ENCODE data around the gene CHCHD6. TPM values are rescaled to one million over a fixed set of nuclear protein-coding genes. Genes with fewer than 3 reads are reported as not detected.

CHCHD6 gene
- total RNA-seq, 1 experiment from 2014 or later, result 36.3 TPM

DNA sequence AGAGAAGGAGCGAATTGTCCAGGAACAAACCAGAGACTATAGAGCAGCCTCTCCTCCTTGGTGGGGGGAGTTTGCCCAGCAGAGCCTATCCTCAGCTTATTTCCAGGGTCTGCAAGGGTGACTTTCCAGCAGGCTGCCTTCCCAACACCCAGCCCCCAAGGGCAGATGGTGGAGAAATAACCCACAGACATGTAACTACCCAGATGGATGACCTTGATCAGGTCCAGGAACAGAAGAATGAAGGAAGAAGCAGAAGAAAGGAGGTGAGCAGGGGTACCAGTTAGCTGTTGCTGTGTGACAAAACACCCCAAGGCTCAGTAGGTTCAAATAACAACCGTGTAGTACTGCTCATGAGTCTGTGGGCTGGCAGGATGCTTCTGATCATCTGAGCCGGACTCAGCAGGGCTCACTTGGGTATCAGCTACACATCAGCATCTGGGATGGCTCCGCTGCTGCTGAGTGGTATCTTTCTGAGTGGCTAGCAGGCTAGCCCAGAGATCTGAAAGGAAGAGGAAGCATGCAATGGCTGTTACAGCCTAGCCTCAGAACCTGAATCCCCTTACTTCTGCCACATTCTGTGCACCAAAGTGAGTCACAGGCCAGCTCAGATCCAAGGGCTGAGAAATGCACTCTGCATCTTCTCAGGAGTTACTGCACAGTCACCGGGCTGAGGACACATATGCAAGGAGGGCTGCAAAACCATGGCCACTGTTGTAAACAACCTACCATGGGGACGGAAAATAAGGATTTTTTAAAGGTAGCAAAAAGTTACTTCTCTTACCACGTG, 26.9 kb upstream of the CHCHD6 start:
- ATAC-seq (no peak), DNase-seq (ENCODE audit: low read depth, low spot score) (no peak)
- H3K9me2 ChIP-seq (ENCODE audit: insufficient read depth), result no peaks in the 10 kb centered on the region
- no peaks in the 10 kb centered on the region for H3K79me2 ChIP-seq (ENCODE audit: insufficient read depth, low read length)
- H3K4me1 ChIP-seq (ENCODE audit: control insufficient read depth in 1 of 2, insufficient read depth in 2 of 2, low read length in 2 of 2), result peaks cover 0 to 8% of the 10 kb centered on the region in 2 experiments; a peak in 1 of 4 replicates
- no peak overlapping the region for H3K4me2 ChIP-seq (ENCODE audit: low read length)
- ChIA-PET RAD21 (ENCODE audit: low non-redundant PET in 1 of 2, low total read pairs in 2 of 2, uncharacterized antibody in 2 of 2, unreplicated experiment in 2 of 2) (no interaction called here), POLR2A (interaction anchor here (1.0 kb wide), 1 partner anchor 154 kb away, joined by 3 read pairs; no protein-coding TSS in a partner anchor), CTCF (no interaction called here)
- H3K36me3 ChIP-seq (ENCODE audit: control insufficient read depth in 1 of 2, insufficient read depth in 2 of 2, low read length in 2 of 2), result no peaks in the 10 kb centered on the region
- BruUV-seq (replicated peaks), result no TSS peak
- H4K20me1 ChIP-seq (ENCODE audit: insufficient read depth), result no peaks in the 10 kb centered on the region
- no peaks in the 10 kb centered on the region for H3K27me3 ChIP-seq (ENCODE audit: insufficient read depth, low read length)
- no peak overlapping the region for H2AFZ ChIP-seq (ENCODE audit: low read depth, low read length, poor library complexity, severe bottlenecking)
- no peaks in the 10 kb centered on the region; a peak in 1 of 4 replicates for H3K9me3 ChIP-seq (ENCODE audit: control insufficient read depth in 1 of 2, insufficient read depth in 1 of 2, low read depth in 1 of 2, low read length in 2 of 2)
- H3K27ac ChIP-seq (ENCODE audit: low read depth, low read length), result no peak overlapping the region
- no peak overlapping the region for H3K9ac ChIP-seq (ENCODE audit: low read length)
- TF ChIP-seq, protein P1, sequence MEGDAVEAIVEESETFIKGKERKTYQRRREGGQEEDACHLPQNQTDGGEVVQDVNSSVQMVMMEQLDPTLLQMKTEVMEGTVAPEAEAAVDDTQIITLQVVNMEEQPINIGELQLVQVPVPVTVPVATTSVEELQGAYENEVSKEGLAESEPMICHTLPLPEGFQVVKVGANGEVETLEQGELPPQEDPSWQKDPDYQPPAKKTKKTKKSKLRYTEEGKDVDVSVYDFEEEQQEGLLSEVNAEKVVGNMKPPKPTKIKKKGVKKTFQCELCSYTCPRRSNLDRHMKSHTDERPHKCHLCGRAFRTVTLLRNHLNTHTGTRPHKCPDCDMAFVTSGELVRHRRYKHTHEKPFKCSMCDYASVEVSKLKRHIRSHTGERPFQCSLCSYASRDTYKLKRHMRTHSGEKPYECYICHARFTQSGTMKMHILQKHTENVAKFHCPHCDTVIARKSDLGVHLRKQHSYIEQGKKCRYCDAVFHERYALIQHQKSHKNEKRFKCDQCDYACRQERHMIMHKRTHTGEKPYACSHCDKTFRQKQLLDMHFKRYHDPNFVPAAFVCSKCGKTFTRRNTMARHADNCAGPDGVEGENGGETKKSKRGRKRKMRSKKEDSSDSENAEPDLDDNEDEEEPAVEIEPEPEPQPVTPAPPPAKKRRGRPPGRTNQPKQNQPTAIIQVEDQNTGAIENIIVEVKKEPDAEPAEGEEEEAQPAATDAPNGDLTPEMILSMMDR (IDR thresholded peaks at IDR 0.05 in 2 of 3, conservative IDR thresholded peaks at IDR 0.05 in 1 of 3; ENCODE audit: borderline replicate concordance in 1 of 3, insufficient read depth in 1 of 3, low read depth in 2 of 3, low read length in 2 of 3), result no peak
- TF ChIP-seq FOSL1 (IDR thresholded peaks at IDR 0.05; ENCODE audit: low read depth), result no peak
- no peak for TF ChIP-seq RAD21 (IDR thresholded peaks at IDR 0.05; ENCODE audit: low read depth)
- H3K4me3 ChIP-seq (replicated peaks in 1 of 2; ENCODE audit: low read depth in 1 of 2, low read length in 2 of 2), result no peak overlapping the region
- intact Hi-C loops (cut with micrococcal nuclease), result no loop called here

DNA sequence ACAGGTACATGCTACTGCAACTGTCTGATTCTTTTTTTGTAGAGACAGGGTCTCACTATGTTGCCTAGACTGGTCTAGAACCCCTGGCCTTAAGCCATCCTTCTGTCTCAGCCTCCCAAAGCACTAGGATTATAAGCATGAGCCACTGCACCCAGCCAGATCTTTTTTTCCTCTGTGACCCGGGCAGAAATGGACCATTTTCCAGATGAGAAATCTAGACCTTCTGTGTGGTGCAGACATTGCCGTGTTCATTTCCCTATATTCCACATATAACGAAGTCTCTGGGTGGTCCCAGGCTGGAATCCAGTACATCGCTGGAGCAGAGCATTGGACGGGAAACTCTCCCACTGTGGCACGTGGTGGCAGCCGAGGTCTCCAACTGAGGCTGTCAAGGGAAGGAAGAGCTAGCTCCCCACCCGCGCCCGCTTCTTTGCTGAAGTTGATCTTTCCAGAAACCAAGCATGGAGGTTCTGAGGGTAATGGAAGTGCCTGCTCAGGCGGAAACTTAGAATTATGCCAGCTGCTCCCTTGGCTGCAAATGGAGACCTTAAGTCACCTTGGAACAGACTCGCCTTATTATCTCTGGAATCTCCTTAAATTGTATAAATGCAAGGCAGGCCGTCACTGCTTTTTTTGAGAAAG, 26.1 kb upstream of the CHCHD6 start:
- CTCF ChIA-PET, result no interaction called here
- TF ChIP-seq ELF1 (IDR thresholded peaks at IDR 0.05; ENCODE audit: borderline replicate concordance, low read depth) (no peak), CBX3 (IDR thresholded peaks at IDR 0.05; ENCODE audit: low read depth) (no peak), ZFX (IDR thresholded peaks at IDR 0.05) (no peak), SRF (IDR thresholded peaks at IDR 0.05; ENCODE audit: low read depth) (no peak), POLR2AphosphoS5 (IDR thresholded peaks at IDR 0.05; ENCODE audit: low read depth, low read length) (no peak)
- TF ChIP-seq, protein P2, sequence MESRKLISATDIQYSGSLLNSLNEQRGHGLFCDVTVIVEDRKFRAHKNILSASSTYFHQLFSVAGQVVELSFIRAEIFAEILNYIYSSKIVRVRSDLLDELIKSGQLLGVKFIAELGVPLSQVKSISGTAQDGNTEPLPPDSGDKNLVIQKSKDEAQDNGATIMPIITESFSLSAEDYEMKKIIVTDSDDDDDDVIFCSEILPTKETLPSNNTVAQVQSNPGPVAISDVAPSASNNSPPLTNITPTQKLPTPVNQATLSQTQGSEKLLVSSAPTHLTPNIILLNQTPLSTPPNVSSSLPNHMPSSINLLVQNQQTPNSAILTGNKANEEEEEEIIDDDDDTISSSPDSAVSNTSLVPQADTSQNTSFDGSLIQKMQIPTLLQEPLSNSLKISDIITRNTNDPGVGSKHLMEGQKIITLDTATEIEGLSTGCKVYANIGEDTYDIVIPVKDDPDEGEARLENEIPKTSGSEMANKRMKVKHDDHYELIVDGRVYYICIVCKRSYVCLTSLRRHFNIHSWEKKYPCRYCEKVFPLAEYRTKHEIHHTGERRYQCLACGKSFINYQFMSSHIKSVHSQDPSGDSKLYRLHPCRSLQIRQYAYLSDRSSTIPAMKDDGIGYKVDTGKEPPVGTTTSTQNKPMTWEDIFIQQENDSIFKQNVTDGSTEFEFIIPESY (IDR thresholded peaks at IDR 0.05; ENCODE audit: extremely low read depth, insufficient replicate concordance, low read length), result no peak
- TF ChIP-seq, protein P1 (IDR thresholded peaks at IDR 0.05 in 2 of 3, conservative IDR thresholded peaks at IDR 0.05 in 1 of 3; ENCODE audit: borderline replicate concordance in 1 of 3, insufficient read depth in 1 of 3, low read depth in 2 of 3, low read length in 2 of 3), result no peak

More for the DNA sequence above, 26.1 kb upstream of the CHCHD6 start:
- peaks cover 0 to 8% of the 10 kb centered on the region in 2 experiments; a peak in 1 of 4 replicates for H3K4me1 ChIP-seq (ENCODE audit: control insufficient read depth in 1 of 2, insufficient read depth in 2 of 2, low read length in 2 of 2)
- no peaks in the 10 kb centered on the region; a peak in 1 of 4 replicates for H3K9me3 ChIP-seq (ENCODE audit: control insufficient read depth in 1 of 2, insufficient read depth in 1 of 2, low read depth in 1 of 2, low read length in 2 of 2)
- RAD21 ChIA-PET (ENCODE audit: low non-redundant PET in 1 of 2, low total read pairs in 2 of 2, uncharacterized antibody in 2 of 2, unreplicated experiment in 2 of 2), result no interaction called here
- no TSS peak for BruUV-seq (replicated peaks)
- ATAC-seq (no peak), DNase-seq (ENCODE audit: low read depth, low spot score) (no peak)
- intact Hi-C loops (cut with micrococcal nuclease), result loop anchor here (2.0 kb wide), 1 partner anchor 795 kb away; no protein-coding TSS in a partner anchor
- POLR2A ChIA-PET, result no interaction called here
- H2AFZ ChIP-seq (ENCODE audit: low read depth, low read length, poor library complexity, severe bottlenecking), result no peak overlapping the region
- H3K9ac ChIP-seq (ENCODE audit: low read length), result no peak overlapping the region
- H3K36me3 ChIP-seq (ENCODE audit: control insufficient read depth in 1 of 2, insufficient read depth in 2 of 2, low read length in 2 of 2), result no peaks in the 10 kb centered on the region
- H3K27me3 ChIP-seq (ENCODE audit: insufficient read depth, low read length), result no peaks in the 10 kb centered on the region
- no peak overlapping the region for H3K4me3 ChIP-seq (replicated peaks in 1 of 2; ENCODE audit: low read depth in 1 of 2, low read length in 2 of 2)
- no peaks in the 10 kb centered on the region for H3K9me2 ChIP-seq (ENCODE audit: insufficient read depth)
- no peaks in the 10 kb centered on the region for H3K79me2 ChIP-seq (ENCODE audit: insufficient read depth, low read length)
- no peaks in the 10 kb centered on the region for H4K20me1 ChIP-seq (ENCODE audit: insufficient read depth)
- H3K27ac ChIP-seq (ENCODE audit: low read depth, low read length), result no peak overlapping the region
- no peak overlapping the region for H3K4me2 ChIP-seq (ENCODE audit: low read length)

All from HCT116 (cell line).